Skeletal muscle tissue (tissue), 4 donors: ENCODE results near the gene ASCC3. TPM values are rescaled to one million over a fixed set of nuclear protein-coding genes. Genes with fewer than 3 reads are reported as not detected.

Experiments used
- H3K27ac ChIP-seq: one replicate; pipeline ENCODE4 v1.7.0; 2013; ENCODE audit warnings: mild to moderate bottlenecking, low read depth, low read length, inconsistent platforms
- H3K27me3 ChIP-seq, 3 donors: one replicate each; pipeline ENCODE4 v1.7.0; 2013; ENCODE audit warnings: low read length in 3 of 3; ENCODE audit not compliant: control insufficient read depth in 3 of 3, insufficient read depth in 3 of 3
- H3K36me3 ChIP-seq, 3 donors: one replicate each; pipeline ENCODE4 v1.7.0; 2013; ENCODE audit warnings: low read length in 3 of 3; ENCODE audit not compliant: control insufficient read depth in 3 of 3, insufficient read depth in 3 of 3
- H3K4me1 ChIP-seq, 3 donors: one replicate each; pipeline ENCODE4 v1.7.0; 2013; ENCODE audit warnings: low read length in 3 of 3, mild to moderate bottlenecking in 3 of 3; ENCODE audit not compliant: control insufficient read depth in 3 of 3, insufficient read depth in 3 of 3
- H3K4me3 ChIP-seq, 3 donors: one replicate each; pipeline ENCODE4 v1.7.0; 2013; ENCODE audit warnings: low read length in 3 of 3
- H3K9ac ChIP-seq, 3 donors: one replicate each; pipeline ENCODE4 v1.7.0; 2013; ENCODE audit warnings: low read length in 3 of 3, mild to moderate bottlenecking in 3 of 3, moderate library complexity in 2 of 3, low read depth in 1 of 3
- H3K9me3 ChIP-seq, 3 donors: one replicate each; pipeline ENCODE4 v1.7.0; 2013; ENCODE audit warnings: low read length in 3 of 3; ENCODE audit not compliant: control insufficient read depth in 3 of 3
- total RNA-seq: library from RNA; depleted of rRNA; stranded (reverse); fragments of >200 nt; gene quantifications from one replicate; pipeline ENCODE4 v1.2.3, GENCODE V29; 2014
- donor health status: Osteomylitis.

Gene ASCC3
- total RNA-seq, 1 donor from 2014 or later: 21.4 TPM

DNA sequence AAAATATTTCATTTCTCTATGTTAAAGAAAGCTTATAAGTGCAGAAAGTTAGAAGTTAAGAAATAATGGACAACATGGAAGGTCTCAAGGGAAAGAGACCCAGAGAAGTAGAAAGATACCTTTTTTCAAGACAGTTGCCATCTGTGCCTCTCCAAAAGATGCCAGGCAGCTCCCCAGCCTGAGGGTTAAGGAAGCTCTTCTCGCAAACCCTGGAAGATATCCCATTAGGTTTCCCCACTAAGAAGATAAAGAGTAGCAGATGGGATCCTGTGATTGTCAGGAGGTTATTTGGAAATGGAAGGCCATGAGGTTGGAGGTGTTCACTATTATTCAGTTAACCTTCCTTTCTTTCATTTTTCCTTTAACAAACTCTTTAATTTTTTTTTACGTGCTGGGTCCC is 306.3 kb downstream of the ASCC3 start:
- Histone ChIP-seq H3K9me3 (no peaks in the 10 kb centered on the region), H3K36me3 (no peaks in the 10 kb centered on the region), H3K27me3 (no peaks in the 10 kb centered on the region), H3K4me3 (no peak overlapping the region), H3K27ac (no peak overlapping the region), H3K9ac (no peak overlapping the region), H3K4me1 (no peaks in the 10 kb centered on the region)

GRCh38 chr6:100573166-100573565 is 308.0 kb downstream of the ASCC3 start:
- H3K36me3 ChIP-seq: no peaks in the 10 kb centered on the region
- no peaks in the 10 kb centered on the region for H3K9me3 ChIP-seq
- no peak overlapping the region for H3K4me3 ChIP-seq
- no peaks in the 10 kb centered on the region for H3K4me1 ChIP-seq
- H3K9ac ChIP-seq: no peak overlapping the region
- no peak overlapping the region for H3K27ac ChIP-seq
- no peaks in the 10 kb centered on the region for H3K27me3 ChIP-seq

DNA sequence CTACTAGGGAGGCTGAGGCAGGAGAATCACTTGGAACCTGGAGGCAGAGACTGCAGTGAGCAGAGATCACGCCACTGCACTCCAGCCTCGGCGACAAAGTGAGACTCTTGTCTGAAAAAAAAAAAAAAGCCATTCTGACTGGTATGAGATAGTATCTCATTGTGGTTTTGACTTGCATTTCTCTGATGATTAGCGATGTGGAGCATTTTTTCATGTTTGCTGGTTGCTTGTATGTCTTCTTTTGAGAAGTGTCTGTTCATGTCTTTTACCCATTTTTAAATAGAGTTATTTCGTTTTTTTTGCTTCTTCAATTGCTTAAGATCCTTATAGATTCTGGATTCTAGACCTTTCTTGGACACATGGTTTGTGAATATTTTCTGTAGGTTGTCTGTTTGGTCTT is 312.9 kb downstream of the ASCC3 start:
- H3K9me3 ChIP-seq: no peaks in the 10 kb centered on the region
- no peak overlapping the region for H3K9ac ChIP-seq
- H3K27ac ChIP-seq: no peak overlapping the region
- H3K36me3 ChIP-seq: no peaks in the 10 kb centered on the region
- no peaks in the 10 kb centered on the region for H3K27me3 ChIP-seq
- H3K4me3 ChIP-seq: no peak overlapping the region
- no peaks in the 10 kb centered on the region for H3K4me1 ChIP-seq

DNA sequence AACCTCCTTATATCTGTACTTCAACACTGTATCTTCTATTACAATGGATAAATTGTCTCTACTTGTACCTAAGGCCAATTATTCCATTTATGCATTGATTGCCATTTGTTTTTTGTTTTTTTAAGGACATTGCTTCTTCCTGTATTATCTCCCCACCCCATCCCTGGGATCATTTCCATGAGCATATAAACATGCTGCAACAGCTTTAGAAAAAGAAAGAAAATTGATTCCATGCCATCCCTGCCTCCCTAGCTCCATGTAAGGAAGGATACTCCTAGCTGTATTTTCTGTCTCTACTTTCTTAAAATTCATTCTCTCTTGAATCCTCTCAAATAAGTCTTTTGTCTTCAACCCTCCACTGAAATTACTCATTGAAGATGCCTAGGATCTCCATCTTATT is 314.6 kb downstream of the ASCC3 start:
- no peak overlapping the region for H3K4me3 ChIP-seq
- no peaks in the 10 kb centered on the region for H3K9me3 ChIP-seq
- no peak overlapping the region for H3K9ac ChIP-seq
- no peaks in the 10 kb centered on the region for H3K36me3 ChIP-seq
- no peak overlapping the region for H3K27ac ChIP-seq
- no peaks in the 10 kb centered on the region for H3K27me3 ChIP-seq
- H3K4me1 ChIP-seq: no peaks in the 10 kb centered on the region

- Histone ChIP-seq H3K36me3 (no peaks in the 10 kb centered on the region), H3K4me1 (no peaks in the 10 kb centered on the region), H3K9me3 (no peaks in the 10 kb centered on the region), H3K27ac (no peak overlapping the region), H3K9ac (no peak overlapping the region), H3K27me3 (no peaks in the 10 kb centered on the region), H3K4me3 (no peak overlapping the region)
These were observed 315.6 kb downstream of the ASCC3 start for GRCh38 chr6:100565439-100566104.

GRCh38 chr6:100559859-100560258 is 321.3 kb downstream of the ASCC3 start:
- Histone ChIP-seq H3K9ac (no peak overlapping the region), H3K9me3 (no peaks in the 10 kb centered on the region)

GRCh38 chr6:100554228-100554627 is 326.9 kb downstream of the ASCC3 start:
- Histone ChIP-seq H3K4me3 (no peak overlapping the region), H3K27ac (no peak overlapping the region), H3K27me3 (no peaks in the 10 kb centered on the region), H3K4me1 (no peaks in the 10 kb centered on the region), H3K9ac (no peak overlapping the region), H3K36me3 (no peaks in the 10 kb centered on the region), H3K9me3 (no peaks in the 10 kb centered on the region)

More at GRCh38 chr6:100559859-100560258, 321.3 kb downstream of the ASCC3 start:
- H3K27ac ChIP-seq: no peak overlapping the region
- no peaks in the 10 kb centered on the region for H3K36me3 ChIP-seq
- H3K4me3 ChIP-seq: no peak overlapping the region
- H3K27me3 ChIP-seq: no peaks in the 10 kb centered on the region
- H3K4me1 ChIP-seq: no peaks in the 10 kb centered on the region

DNA sequence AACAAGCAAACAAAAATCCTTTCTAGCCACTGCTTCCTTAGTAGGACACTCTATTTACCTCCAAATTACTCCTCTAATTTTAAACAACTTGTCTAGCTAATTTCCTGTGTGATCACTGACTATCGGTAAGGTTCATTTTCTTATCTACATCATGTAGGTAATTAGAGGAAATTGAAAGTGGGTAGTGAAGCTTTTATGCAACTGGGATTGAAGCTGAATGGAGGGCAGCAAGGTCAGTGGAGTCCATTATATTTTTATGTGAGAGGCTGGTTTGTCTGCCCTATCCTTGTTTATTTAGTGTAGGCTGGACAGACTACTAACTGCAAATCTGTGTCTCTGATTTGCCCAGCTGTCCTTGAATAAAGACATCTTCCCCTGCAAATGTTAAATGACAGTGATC is 327.9 kb downstream of the ASCC3 start:
- no peaks in the 10 kb centered on the region for H3K4me1 ChIP-seq
- no peak overlapping the region for H3K4me3 ChIP-seq
- no peaks in the 10 kb centered on the region for H3K27me3 ChIP-seq
- no peak overlapping the region for H3K27ac ChIP-seq
- H3K9me3 ChIP-seq: no peaks in the 10 kb centered on the region
- H3K9ac ChIP-seq: no peak overlapping the region
- H3K36me3 ChIP-seq: no peaks in the 10 kb centered on the region

GRCh38 chr6:100549406-100550167 is 331.5 kb downstream of the ASCC3 start:
- H3K4me1 ChIP-seq: no peaks in the 10 kb centered on the region
- no peaks in the 10 kb centered on the region for H3K36me3 ChIP-seq
- no peak overlapping the region for H3K4me3 ChIP-seq
- no peak overlapping the region for H3K9ac ChIP-seq
- no peaks in the 10 kb centered on the region for H3K27me3 ChIP-seq
- no peak overlapping the region for H3K27ac ChIP-seq
- no peaks in the 10 kb centered on the region for H3K9me3 ChIP-seq

DNA sequence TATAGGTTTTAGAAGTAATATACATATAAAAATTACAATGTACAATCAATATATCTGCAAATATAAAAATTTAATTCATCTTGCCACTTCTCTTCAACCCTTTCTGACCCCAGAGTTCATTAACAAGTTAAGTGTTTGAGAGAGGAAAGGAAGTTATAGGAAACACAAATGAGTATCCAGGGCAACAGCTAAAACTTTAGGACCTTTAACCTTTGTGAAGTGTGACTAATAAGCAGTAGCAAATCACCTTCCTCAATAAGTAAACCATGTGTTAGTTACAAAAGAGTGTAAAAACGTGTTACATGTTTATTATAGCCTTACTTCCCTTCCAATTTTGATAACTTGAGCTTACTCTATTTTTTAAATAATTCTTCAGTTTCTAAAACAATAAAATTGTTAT is 343.0 kb downstream of the ASCC3 start:
- Histone ChIP-seq H3K27me3 (no peaks in the 10 kb centered on the region), H3K4me1 (no peaks in the 10 kb centered on the region), H3K36me3 (peaks cover 0 to 3% (median 0%) of the 10 kb centered on the region in 3 donors), H3K9me3 (no peaks in the 10 kb centered on the region), H3K4me3 (no peak overlapping the region), H3K27ac (no peak overlapping the region), H3K9ac (no peak overlapping the region)
